PC-3 (cell line): ENCODE measurements around the gene WEE1. TPM values are rescaled to one million over a fixed set of nuclear protein-coding genes. Genes with fewer than 3 reads are reported as not detected.

ENCODE experiments used
- ATAC-seq: fragments of 200-7000 bp; cut with Tn5 transposase; 2 replicates; pipeline ENCODE4 v1.9.1; 2020; ENCODE audit warnings: mild to moderate bottlenecking, moderate library complexity
- BruUV-seq: library from RNA; stranded (reverse); fragments of 400-500 nt; replicated peaks from 2 replicates; lab custom pipeline; 2021; lab: Mats Ljungman, UMichigan
- CTCF ChIA-PET: fragments of 300-600 bp; sonication (Branson Sonifier 250); formaldehyde crosslinking; loops from one replicate; lab custom pipeline; 2022; ENCODE audit warnings: antibody characterized with exemption; lab: Charles Lee
- POLR2A ChIA-PET: fragments of 300-600 bp; sonication (Branson Sonifier 250); formaldehyde crosslinking; loops from one replicate; lab custom pipeline; 2022; ENCODE audit warnings: antibody characterized with exemption; ENCODE audit not compliant: unreplicated experiment; lab: Charles Lee
- DNase-seq: peaks from one replicate; pipeline ENCODE4 v3.0.0-alpha.2; 2015
- H2AFZ ChIP-seq: fragments of 300-600 bp; sonication (generic); 2 replicates; pipeline ENCODE4 v1.6.0; 2016; ENCODE audit warnings: antibody characterized with exemption, low read length
- H3F3A ChIP-seq: fragments of 300-600 bp; sonication (generic); one replicate; pipeline ENCODE4 v1.6.0; 2017; ENCODE audit warnings: antibody characterized with exemption, low read length, control low read depth, mild to moderate bottlenecking; ENCODE audit not compliant: unreplicated experiment
- H3K27ac ChIP-seq: fragments of 300-600 bp; sonication (generic); 2 replicates; pipeline ENCODE4 v1.5.1; 2016; ENCODE audit warnings: mild to moderate bottlenecking, low read length
- H3K27me3 ChIP-seq: fragments of 300-600 bp; sonication (generic); 2 replicates; pipeline ENCODE4 v1.6.1; 2016; ENCODE audit warnings: low read length, mixed read lengths
- H3K36me3 ChIP-seq: fragments of 300-600 bp; sonication (generic); 2 replicates; pipeline ENCODE4 v1.6.1; 2016; ENCODE audit warnings: low read depth, mixed run types, low read length, mixed read lengths
- H3K4me1 ChIP-seq: fragments of 300-600 bp; sonication (generic); 2 replicates; pipeline ENCODE4 v1.5.1; 2016; ENCODE audit warnings: low read length; ENCODE audit not compliant: insufficient read depth
- H3K4me2 ChIP-seq: fragments of 300-600 bp; sonication (generic); 2 replicates; pipeline ENCODE4 v1.6.0; 2016; ENCODE audit warnings: low read length
- H3K4me3 ChIP-seq: fragments of 300-600 bp; sonication (generic); 2 replicates; pipeline ENCODE4 v1.5.1; 2016; ENCODE audit warnings: mild to moderate bottlenecking, low read length, mixed read lengths
- H3K79me2 ChIP-seq: fragments of 300-600 bp; sonication (generic); 2 replicates; pipeline ENCODE4 v1.6.1; 2017; ENCODE audit warnings: low read length, mixed read lengths
- H3K9ac ChIP-seq: fragments of 300-600 bp; sonication (generic); 2 replicates; pipeline ENCODE4 v1.6.0; 2016; ENCODE audit warnings: mild to moderate bottlenecking, low read length
- H3K9me2 ChIP-seq: fragments of 300-600 bp; sonication (generic); replicated peaks from 2 replicates; pipeline ENCODE4 v1.6.1; 2016; ENCODE audit warnings: mixed run types, low read length, mixed read lengths
- H3K9me3 ChIP-seq: fragments of 300-600 bp; sonication (generic); 2 replicates; pipeline ENCODE4 v1.6.1; 2016; ENCODE audit warnings: low read length, mixed read lengths
- H4K20me1 ChIP-seq: fragments of 300-600 bp; sonication (generic); 2 replicates; pipeline ENCODE4 v1.6.1; 2016; ENCODE audit warnings: low read length, mixed read lengths
- CTCF ChIP-seq: fragments of 300-600 bp; sonication (generic); conservative IDR thresholded peaks from 2 replicates; pipeline ENCODE4 v1.5.1; 2017; ENCODE audit warnings: antibody characterized with exemption, low read depth, mild to moderate bottlenecking, low read length
- EZH2 ChIP-seq: fragments of 300-600 bp; sonication (generic); IDR thresholded peaks from one replicate; pipeline ENCODE4 v1.6.1; 2017; ENCODE audit warnings: antibody characterized with exemption, mild to moderate bottlenecking, low read length; ENCODE audit not compliant: unreplicated experiment
- EZH2phosphoT487 ChIP-seq: fragments of 300-600 bp; sonication (generic); IDR thresholded peaks from 2 replicates; pipeline ENCODE4 v1.6.1; 2018; ENCODE audit warnings: mild to moderate bottlenecking, antibody characterized with exemption, low read length, borderline replicate concordance
- intact Hi-C: fragments of 100-400 bp; cut with micrococcal nuclease; formaldehyde crosslinking; loops from 2 replicates; pipeline ENCODE4 v1.9.0; 2023
- total RNA-seq: library from RNA; depleted of rRNA; stranded (reverse); fragments of >200 nt; gene quantifications from 2 replicates; pipeline ENCODE4 v1.2.3, GENCODE V29; 2014

WEE1 gene
- total RNA-seq, 1 experiment from 2014 or later = 46.9 TPM

- ATAC-seq (no peak), DNase-seq (no peak)
- Histone ChIP-seq H3K27me3 (no peaks in the 10 kb centered on the region), H2AFZ (no peak overlapping the region), H3K79me2 (no peaks in the 10 kb centered on the region), H3K4me3 (no peak overlapping the region), H3K9me3 (no peaks in the 10 kb centered on the region), H3K4me1 (peaks cover 35% of the 10 kb centered on the region), H3F3A (no peaks in the 10 kb centered on the region), H3K9me2 (no peaks in the 10 kb centered on the region), H4K20me1 (no peaks in the 10 kb centered on the region), H3K4me2 (no peak overlapping the region), H3K9ac (no peak overlapping the region), H3K36me3 (peaks cover 6% of the 10 kb centered on the region; the same call in 1 of the 2 replicates), H3K27ac (no peak overlapping the region)
- ChIA-PET CTCF (no interaction called here), POLR2A (no interaction called here)
- intact Hi-C loops = no loop called here
- TF ChIP-seq CTCF (no peak), EZH2phosphoT487 (no peak), EZH2 (no peak)
- no TSS peak for BruUV-seq
Observed at GRCh38 chr11:9525116-9525515, 48.4 kb upstream of the WEE1 start.

GRCh38 chr11:9527481-9528135, 45.9 kb upstream of the WEE1 start:
- peak overlapping the region; percentile 14 for H2AFZ ChIP-seq
- H3K4me2 ChIP-seq = peak overlapping the region; percentile 61
- peaks cover 6% of the 10 kb centered on the region; the same call in 1 of the 2 replicates for H3K36me3 ChIP-seq
- ChIA-PET POLR2A (no interaction called here), CTCF (interaction anchor here (0.6 kb wide), 1 partner anchor 85 kb away, joined by 3 read pairs; no protein-coding TSS in a partner anchor)
- H3K9me2 ChIP-seq = no peaks in the 10 kb centered on the region
- H4K20me1 ChIP-seq = no peaks in the 10 kb centered on the region
- H3K9me3 ChIP-seq = no peaks in the 10 kb centered on the region
- peak overlapping the region; percentile 43 for H3K9ac ChIP-seq
- no peaks in the 10 kb centered on the region for H3K79me2 ChIP-seq
- TF ChIP-seq EZH2phosphoT487 = no peak
- TF ChIP-seq CTCF = no peak
- no peak for TF ChIP-seq EZH2
- DNase-seq (peak; percentile 74), ATAC-seq (peak; percentile 83)
- peaks cover 36% of the 10 kb centered on the region for H3K4me1 ChIP-seq
- peak overlapping the region; percentile 1; the same call in 1 of the 2 replicates for H3K4me3 ChIP-seq
- BruUV-seq = no TSS peak
- intact Hi-C loops = loop anchor here (1.0 kb wide), 2 partner anchors 39 to 86 kb away; no protein-coding TSS in a partner anchor
- H3F3A ChIP-seq = no peaks in the 10 kb centered on the region
- peak overlapping the region; percentile 79 for H3K27ac ChIP-seq
- no peaks in the 10 kb centered on the region for H3K27me3 ChIP-seq

GRCh38 chr11:9528136-9528501, 45.4 kb upstream of the WEE1 start:
- Histone ChIP-seq H3K27ac (peak overlapping the region; percentile 79), H3K4me3 (peak overlapping the region; percentile 1; the same call in 1 of the 2 replicates), H3K36me3 (peaks cover 6% of the 10 kb centered on the region; the same call in 1 of the 2 replicates), H3K79me2 (no peaks in the 10 kb centered on the region), H3K27me3 (no peaks in the 10 kb centered on the region), H3K9me2 (no peaks in the 10 kb centered on the region), H3K9me3 (no peaks in the 10 kb centered on the region), H2AFZ (no peak overlapping the region), H3K9ac (peak overlapping the region; percentile 43), H4K20me1 (no peaks in the 10 kb centered on the region), H3F3A (no peaks in the 10 kb centered on the region), H3K4me2 (peak overlapping the region; percentile 61), H3K4me1 (peaks cover 36% of the 10 kb centered on the region)
- intact Hi-C loops = no loop called here
- DNase-seq (no peak), ATAC-seq (no peak)
- ChIA-PET POLR2A (no interaction called here), CTCF (no interaction called here)
- TF ChIP-seq EZH2phosphoT487 = no peak
- no peak for TF ChIP-seq EZH2
- no peak for TF ChIP-seq CTCF
- BruUV-seq = TSS peak; percentile 47
